A549 treated with AZD9567 at 1 μM for 4 hours (cell line): Measurements from ENCODE around the gene EWSR1. TPM values are rescaled to one million over a fixed set of nuclear protein-coding genes. Genes with fewer than 3 reads are reported as not detected.

Experiments
- total RNA-seq: library from RNA; stranded (reverse); fragments of 200-300 nt; extraction: Qiagen RNA extraction; gene quantifications from 5 replicates; pipeline ENCODE4 v1.2.3, GENCODE V29; 2022; ENCODE audit not compliant: insufficient read depth

EWSR1 gene
- total RNA-seq, result 206 to 240 TPM (median 219 TPM) in 5 replicates

GRCh38 chr22:29267858-29268510 lies at the start of gene EWSR1, which contains the start of gene RHBDD3:
EWSR1 (plus strand) TSS chr22:29268268; CDS start chr22:29268337, 69 bp downstream.
RHBDD3 (minus strand) TSS chr22:29267981; CDS start chr22:29265626, 2,355 bp downstream.

GRCh38 chr22:29306175-29306834 lies 38.2 kb downstream of the EWSR1 start, which contains the start of gene GAS2L1:
GAS2L1 (plus strand) TSS chr22:29306650; CDS start chr22:29308106, 1,456 bp downstream.

GRCh38 chr22:29315286-29316140 lies 47.4 kb downstream of the EWSR1 start, which contains the start of gene RASL10A:
RASL10A (minus strand) TSS chr22:29315697; CDS start chr22:29315246, 451 bp downstream.

Other genes starting within 250 kb of the EWSR1 start
- gene C22orf31, start 206.4 kb upstream of the EWSR1 start, total RNA-seq, result not detected in 5 replicates
- gene KREMEN1, start 195.2 kb upstream of the EWSR1 start, total RNA-seq, result 2.8 to 4.3 TPM (median 3.6 TPM) in 5 replicates
- gene EMID1, start 62.4 kb upstream of the EWSR1 start, total RNA-seq, result 0.37 to 0.49 TPM (median 0.43 TPM) in 4 of 5 replicates, not detected in the other
- gene RHBDD3, start 287 bp upstream of the EWSR1 start, total RNA-seq, result 16.2 to 27.3 TPM (median 26.5 TPM) in 5 replicates
- 22.6 to 37.8 TPM (median 32.6 TPM) in 5 replicates for gene GAS2L1, start 38.4 kb downstream of the EWSR1 start, total RNA-seq
- gene RASL10A, start 47.4 kb downstream of the EWSR1 start, total RNA-seq, result 0.37 to 0.67 TPM (median 0.51 TPM) in 4 of 5 replicates, not detected in the other
- gene AP1B1, start 120.3 kb downstream of the EWSR1 start, total RNA-seq, result 25.1 to 32.8 TPM (median 27.3 TPM) in 5 replicates
- gene RFPL1, start 170.3 kb downstream of the EWSR1 start, total RNA-seq, result not detected in 5 replicates
- gene NEFH, start 211.9 kb downstream of the EWSR1 start, total RNA-seq, result 0.09 to 0.12 TPM (median 0.10 TPM) in 4 of 5 replicates, not detected in the other